AG09309 (cell line): ENCODE measurements around the gene DRC7.

Experiments used
- DNase-seq: peaks from one replicate; pipeline ENCODE4 v3.0.0-alpha.2; 2010; ENCODE audit warnings: low read depth
- H3K4me3 ChIP-seq: 2 replicates; pipeline ENCODE4 v1.5.1; 2011; ENCODE audit warnings: mild to moderate bottlenecking, low read depth, low read length, moderate library complexity; ENCODE audit not compliant: control insufficient read depth
- TF ChIP-seq, protein P1 (sequence below): IDR thresholded peaks from 2 replicates; pipeline ENCODE4 v1.5.1; 2011; ENCODE audit warnings: mild to moderate bottlenecking, low read depth, low read length, inconsistent platforms; ENCODE audit not compliant: insufficient read depth, control insufficient read depth; ENCODE audit errors: missing control alignments

DRC7 gene

GRCh38 chr16:57661510-57661909 is 33.1 kb upstream of the DRC7 start:
- TF ChIP-seq, protein P1, sequence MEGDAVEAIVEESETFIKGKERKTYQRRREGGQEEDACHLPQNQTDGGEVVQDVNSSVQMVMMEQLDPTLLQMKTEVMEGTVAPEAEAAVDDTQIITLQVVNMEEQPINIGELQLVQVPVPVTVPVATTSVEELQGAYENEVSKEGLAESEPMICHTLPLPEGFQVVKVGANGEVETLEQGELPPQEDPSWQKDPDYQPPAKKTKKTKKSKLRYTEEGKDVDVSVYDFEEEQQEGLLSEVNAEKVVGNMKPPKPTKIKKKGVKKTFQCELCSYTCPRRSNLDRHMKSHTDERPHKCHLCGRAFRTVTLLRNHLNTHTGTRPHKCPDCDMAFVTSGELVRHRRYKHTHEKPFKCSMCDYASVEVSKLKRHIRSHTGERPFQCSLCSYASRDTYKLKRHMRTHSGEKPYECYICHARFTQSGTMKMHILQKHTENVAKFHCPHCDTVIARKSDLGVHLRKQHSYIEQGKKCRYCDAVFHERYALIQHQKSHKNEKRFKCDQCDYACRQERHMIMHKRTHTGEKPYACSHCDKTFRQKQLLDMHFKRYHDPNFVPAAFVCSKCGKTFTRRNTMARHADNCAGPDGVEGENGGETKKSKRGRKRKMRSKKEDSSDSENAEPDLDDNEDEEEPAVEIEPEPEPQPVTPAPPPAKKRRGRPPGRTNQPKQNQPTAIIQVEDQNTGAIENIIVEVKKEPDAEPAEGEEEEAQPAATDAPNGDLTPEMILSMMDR: no peak
- no peak overlapping the region for H3K4me3 ChIP-seq
- DNase-seq: no peak

- no peak for DNase-seq
- TF ChIP-seq, protein P1: no peak
- no peak overlapping the region for H3K4me3 ChIP-seq
Measured at GRCh38 chr16:57661936-57662906, 32.4 kb upstream of the DRC7 start.

DNA sequence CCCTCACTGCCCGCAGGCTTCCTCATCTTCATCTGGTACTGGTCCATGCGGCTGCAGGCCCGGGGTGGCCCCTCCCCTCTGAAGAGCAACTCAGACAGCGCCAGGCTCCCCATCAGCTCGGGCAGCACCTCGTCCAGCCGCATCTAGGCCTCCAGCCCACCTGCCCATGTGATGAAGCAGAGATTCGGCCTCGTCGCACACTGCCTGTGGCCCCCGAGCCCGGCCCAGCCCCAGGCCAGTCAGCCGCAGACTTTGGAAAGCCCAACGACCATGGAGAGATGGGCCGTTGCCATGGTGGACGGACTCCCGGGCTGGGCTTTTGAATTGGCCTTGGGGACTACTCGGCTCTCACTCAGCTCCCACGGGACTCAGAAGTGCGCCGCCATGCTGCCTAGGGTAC is 31.2 kb upstream of the DRC7 start:
- no peak for DNase-seq
- H3K4me3 ChIP-seq: no peak overlapping the region
- TF ChIP-seq, protein P1: no peak

- TF ChIP-seq, protein P1: no peak
- no peak overlapping the region for H3K4me3 ChIP-seq
- DNase-seq: no peak
Measured at GRCh38 chr16:57663917-57664661, 30.5 kb upstream of the DRC7 start.

DNA sequence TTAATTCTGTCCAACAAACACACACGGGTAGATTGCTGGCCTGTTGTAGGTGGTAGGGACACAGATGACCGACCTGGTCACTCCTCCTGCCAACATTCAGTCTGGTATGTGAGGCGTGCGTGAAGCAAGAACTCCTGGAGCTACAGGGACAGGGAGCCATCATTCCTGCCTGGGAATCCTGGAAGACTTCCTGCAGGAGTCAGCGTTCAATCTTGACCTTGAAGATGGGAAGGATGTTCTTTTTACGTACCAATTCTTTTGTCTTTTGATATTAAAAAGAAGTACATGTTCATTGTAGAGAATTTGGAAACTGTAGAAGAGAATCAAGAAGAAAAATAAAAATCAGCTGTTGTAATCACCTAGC is 30.0 kb upstream of the DRC7 start:
- no peak for DNase-seq
- no peak overlapping the region for H3K4me3 ChIP-seq
- TF ChIP-seq, protein P1: no peak

DNA sequence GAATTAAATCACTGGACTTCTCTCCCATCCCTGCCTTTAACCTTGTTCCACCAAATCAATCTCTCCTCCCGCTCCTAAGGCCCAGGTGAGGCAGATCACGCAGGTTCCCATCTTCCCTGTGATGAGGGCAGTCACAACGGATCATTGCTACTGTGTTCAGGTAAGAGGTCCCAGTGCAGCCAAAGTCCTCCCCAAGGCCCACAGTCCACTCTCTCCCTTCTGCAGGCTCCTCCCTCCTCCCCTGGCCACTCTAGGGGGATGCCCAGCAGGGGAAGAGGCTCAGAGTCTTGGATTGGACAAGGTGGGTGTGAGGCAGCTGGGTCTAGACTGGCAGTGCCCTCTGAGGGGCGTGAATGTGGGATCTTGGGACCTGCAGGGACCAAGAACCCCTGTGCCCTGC is 29.1 kb upstream of the DRC7 start:
- TF ChIP-seq, protein P1: no peak
- no peak overlapping the region for H3K4me3 ChIP-seq
- no peak for DNase-seq
